Fibroblast of pulmonary artery (primary cell): Measurements from ENCODE around the gene HCAR3.
"Not testable (repeated sequence)": the region's sequence is repeated elsewhere in the genome, so short reads cannot be mapped to it uniquely, and the experiment has no call there.

Experiments
- DNase-seq: peaks from one replicate; pipeline ENCODE4 v3.0.0-alpha.2; 2010; ENCODE audit warnings: low read depth
- H3K4me3 ChIP-seq: replicated peaks from 2 replicates; pipeline ENCODE4 v1.5.1; 2011; ENCODE audit warnings: low read depth, mild to moderate bottlenecking, control low read depth, low read length, moderate library complexity
- CTCF ChIP-seq: IDR thresholded peaks from 2 replicates; pipeline ENCODE4 v1.5.1; 2011; ENCODE audit warnings: mild to moderate bottlenecking, control low read depth, low read length, inconsistent platforms; ENCODE audit errors: missing control alignments

Gene HCAR3

DNA sequence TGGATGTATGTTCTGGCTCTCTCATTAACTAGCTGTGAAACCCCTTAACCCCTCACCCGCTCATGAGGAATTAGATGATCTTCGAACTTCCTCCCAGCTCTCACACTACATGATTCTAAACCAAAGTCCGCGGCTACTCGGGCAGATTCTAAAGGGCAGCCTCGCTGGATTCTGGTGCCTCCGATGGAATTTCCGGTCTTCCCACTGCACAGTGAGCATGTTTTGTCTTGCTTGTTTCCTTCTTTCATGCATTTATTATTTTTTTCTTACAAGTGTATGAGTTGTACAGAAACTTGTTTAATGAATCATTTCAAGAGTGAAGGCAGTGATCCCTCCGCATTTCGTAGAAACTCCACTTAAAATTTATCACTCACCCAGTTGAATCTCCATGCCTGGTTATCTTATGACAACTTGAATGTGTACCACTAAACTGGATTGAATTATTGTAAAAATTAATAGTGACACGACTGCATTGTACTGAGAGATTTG is 4.5 kb upstream of the HCAR3 start:
- no peak for TF ChIP-seq CTCF
- peak; percentile 3 for DNase-seq
- H3K4me3 ChIP-seq: no peak overlapping the region

DNA sequence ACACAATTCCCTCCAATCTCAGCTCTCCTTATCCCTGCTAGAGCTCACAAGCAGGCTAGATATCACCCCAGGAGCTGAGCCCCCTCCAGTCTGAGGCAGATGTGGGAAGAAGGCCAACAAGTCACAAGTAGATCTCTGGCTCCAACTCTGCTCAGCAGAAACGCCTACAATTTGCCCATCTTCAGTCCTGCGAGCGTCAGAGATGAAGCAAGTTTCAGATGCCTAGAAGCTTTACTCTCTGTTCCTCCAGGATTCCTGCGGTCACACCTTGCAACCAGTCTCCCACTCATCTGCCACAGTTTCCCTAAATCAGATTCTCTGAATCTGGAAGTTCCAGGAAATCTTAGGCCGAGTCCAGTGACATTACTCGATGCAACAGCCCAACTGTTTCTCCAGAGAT is 1.4 kb downstream of the HCAR3 start:
- peak; percentile 6 for DNase-seq
- not testable (repeated sequence) for H3K4me3 ChIP-seq

DNA sequence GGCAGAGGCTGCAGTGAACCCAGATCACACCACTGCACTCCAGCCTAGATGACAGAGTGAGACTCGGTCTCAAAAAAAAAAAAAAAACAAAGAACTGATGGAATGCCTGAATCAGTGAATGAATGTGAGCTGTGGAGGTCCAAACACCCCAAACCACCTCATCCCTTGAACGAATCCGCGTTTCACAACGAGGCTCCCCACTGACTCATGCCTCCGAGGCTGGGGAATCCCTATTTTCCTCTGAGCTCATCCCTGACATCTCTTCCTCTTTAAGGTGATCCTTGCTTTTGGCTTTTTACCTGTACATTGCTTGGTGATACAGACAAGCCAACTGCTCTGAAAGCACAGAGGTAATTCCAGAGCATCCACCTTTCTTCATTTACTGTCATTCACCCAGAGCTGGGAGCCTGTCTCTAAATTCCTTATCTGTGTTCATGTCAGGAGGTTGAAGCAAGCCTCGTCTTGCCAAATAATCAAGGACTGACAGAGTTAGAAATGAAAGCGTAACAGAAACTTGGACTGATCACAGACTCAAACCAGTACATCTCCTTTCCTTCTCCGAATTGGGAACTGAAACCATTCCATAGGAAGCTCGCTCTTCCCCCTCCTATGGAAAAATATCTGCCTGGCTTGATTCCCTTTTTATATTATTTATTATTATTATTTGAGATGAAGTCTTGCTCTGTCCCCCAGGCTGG is 3.0 kb downstream of the HCAR3 start:
- H3K4me3 ChIP-seq, DNase-seq: not testable (repeated sequence)

DNA sequence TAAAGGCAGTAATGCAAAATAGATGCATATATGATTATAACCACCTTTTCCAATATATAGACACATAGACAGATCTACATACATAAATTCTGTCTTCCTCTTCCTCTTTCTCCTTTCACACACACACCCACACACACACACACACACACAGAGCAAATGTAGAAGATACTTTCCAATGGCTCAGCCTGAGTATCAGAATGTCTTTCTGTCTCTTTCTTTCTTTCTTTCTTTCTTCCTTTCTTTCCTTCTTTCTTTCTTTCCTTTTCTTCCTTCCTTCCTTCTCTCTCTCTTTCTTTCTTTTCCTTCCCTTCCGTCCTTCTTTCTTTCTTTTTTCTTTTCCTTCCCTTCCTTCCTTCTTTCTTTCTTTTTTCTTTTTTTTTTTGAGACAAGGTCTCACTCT is 5.3 kb downstream of the HCAR3 start:
- H3K4me3 ChIP-seq, DNase-seq: not testable (repeated sequence)

GRCh38 chr12:122710341-122710740 is 6.3 kb downstream of the HCAR3 start:
- H3K4me3 ChIP-seq, DNase-seq: not testable (repeated sequence)

GRCh38 chr12:122709287-122709686 is 7.3 kb downstream of the HCAR3 start:
- DNase-seq, H3K4me3 ChIP-seq: not testable (repeated sequence)

DNA sequence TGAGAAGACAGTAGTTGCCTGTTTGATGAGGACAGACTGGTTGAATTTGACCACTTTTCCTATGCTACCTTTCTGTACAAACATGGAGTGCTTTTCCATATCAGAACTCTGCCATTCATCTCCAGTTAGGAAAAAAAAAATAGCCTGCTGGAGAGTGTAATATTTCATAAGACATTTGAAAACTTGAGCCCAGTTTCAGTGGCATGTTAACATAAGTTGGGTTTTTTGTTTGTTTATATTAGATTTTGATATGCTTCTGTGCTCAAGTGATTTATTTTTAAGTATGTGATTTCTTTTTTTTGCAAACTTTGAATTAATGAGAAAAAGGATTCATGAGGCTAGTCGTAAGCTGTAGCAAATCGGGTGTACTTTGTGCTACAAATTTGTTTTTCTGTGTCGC is 12.8 kb downstream of the HCAR3 start:
- H3K4me3 ChIP-seq: not testable (repeated sequence)

GRCh38 chr12:122702890-122703611 is 13.6 kb downstream of the HCAR3 start, which contains the start of gene HCAR2:
TSS of gene HCAR2 (minus strand) at chr12:122703357. CDS start at chr12:122703283, 74 bp downstream.
- peak; percentile 20 for DNase-seq
- not testable (repeated sequence) for H3K4me3 ChIP-seq

More for the DNA sequence above, 12.8 kb downstream of the HCAR3 start:
- not testable (repeated sequence) for DNase-seq

GRCh38 chr12:122701481-122701880 is 15.1 kb downstream of the HCAR3 start:
- not testable (repeated sequence) for DNase-seq, H3K4me3 ChIP-seq

DNA sequence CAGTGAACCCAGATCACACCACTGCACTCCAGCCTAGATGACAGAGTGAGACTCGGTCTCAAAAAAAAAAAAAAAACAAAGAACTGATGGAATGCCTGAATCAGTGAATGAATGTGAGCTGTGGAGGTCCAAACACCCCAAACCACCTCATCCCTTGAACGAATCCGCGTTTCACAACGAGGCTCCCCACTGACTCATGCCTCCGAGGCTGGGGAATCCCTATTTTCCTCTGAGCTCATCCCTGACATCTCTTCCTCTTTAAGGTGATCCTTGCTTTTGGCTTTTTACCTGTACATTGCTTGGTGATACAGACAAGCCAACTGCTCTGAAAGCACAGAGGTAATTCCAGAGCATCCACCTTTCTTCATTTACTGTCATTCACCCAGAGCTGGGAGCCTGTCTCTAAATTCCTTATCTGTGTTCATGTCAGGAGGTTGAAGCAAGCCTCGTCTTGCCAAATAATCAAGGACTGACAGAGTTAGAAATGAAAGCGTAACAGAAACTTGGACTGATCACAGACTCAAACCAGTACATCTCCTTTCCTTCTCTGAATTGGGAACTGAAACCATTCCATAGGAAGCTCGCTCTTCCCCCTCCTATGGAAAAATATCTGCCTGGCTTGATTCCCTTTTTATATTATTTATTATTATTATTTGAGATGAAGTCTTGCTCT is 16.4 kb downstream of the HCAR3 start:
- not testable (repeated sequence) for H3K4me3 ChIP-seq, DNase-seq

DNA sequence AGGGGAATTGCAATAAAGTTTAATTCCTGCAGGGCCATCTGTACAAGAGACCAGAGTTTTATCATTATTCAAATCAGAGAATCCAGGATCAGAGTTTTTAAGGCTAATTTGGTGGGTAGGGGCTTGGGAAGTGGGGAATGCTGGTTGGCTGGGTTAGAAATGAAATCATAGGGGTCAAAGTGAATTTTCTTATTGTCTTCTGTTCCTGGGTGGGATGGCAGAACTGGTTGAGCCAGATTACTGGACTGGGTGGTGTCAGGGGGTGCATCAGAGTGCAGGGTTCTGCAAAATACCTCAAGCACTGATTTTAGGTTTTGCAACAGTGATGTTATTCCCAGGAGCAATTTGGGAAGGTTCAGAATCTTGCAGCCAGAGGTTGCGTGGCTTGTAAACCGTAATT is 19.7 kb downstream of the HCAR3 start:
- H3K4me3 ChIP-seq, DNase-seq: not testable (repeated sequence)

DNA sequence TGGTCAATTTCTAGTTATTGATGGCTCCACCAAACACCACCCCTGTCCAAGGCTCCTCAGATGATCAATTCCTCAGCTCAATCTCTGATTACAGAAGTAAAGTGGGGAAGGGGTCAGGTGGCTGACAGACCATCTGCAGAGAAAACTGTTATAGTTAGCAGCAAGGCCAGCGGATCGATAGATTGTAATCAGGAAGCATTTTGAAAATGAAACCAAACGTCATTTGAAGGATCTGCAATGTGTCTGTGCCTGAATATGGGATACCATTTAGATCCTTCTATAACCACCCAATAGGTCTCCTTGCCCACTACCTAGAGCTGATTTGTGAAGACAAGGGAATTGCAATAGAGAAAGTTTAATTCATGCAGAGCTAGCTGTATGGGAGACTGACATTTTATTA is 25.0 kb downstream of the HCAR3 start:
- TF ChIP-seq CTCF: no peak

More for the DNA sequence above, 25.0 kb downstream of the HCAR3 start:
- DNase-seq: no peak
- H3K4me3 ChIP-seq: no peak overlapping the region
